Calu3 (cell line): ENCODE measurements around the gene KCNAB3. TPM values are rescaled to one million over a fixed set of nuclear protein-coding genes. Genes with fewer than 3 reads are reported as not detected.

Source experiments
- BruUV-seq: library from RNA; stranded (reverse); fragments of 400-500 nt; replicated peaks from 2 replicates; lab custom pipeline; 2021; lab: Mats Ljungman, UMichigan
- CTCF ChIA-PET: fragments of 300-600 bp; sonication (Branson Sonifier 250); formaldehyde crosslinking; loops from one replicate; lab custom pipeline; 2022; ENCODE audit warnings: antibody characterized with exemption; lab: Charles Lee
- DNase-seq: peaks from one replicate; pipeline ENCODE4 v3.0.0; 2022
- H3K27ac Mint-ChIP-seq: one replicate; pipeline ENCODE4 v1.8.0; 2022; ENCODE audit warnings: mixed read lengths; ENCODE audit not compliant: unreplicated experiment
- H3K27me3 Mint-ChIP-seq: one replicate; pipeline ENCODE4 v1.8.0; 2022; ENCODE audit warnings: mixed read lengths; ENCODE audit not compliant: unreplicated experiment
- H3K36me3 Mint-ChIP-seq: one replicate; pipeline ENCODE4 v1.8.0; 2022; ENCODE audit warnings: mild to moderate bottlenecking, moderate library complexity, mixed read lengths; ENCODE audit not compliant: insufficient read depth, unreplicated experiment
- H3K4me1 Mint-ChIP-seq: one replicate; pipeline ENCODE4 v1.8.0; 2022; ENCODE audit warnings: mild to moderate bottlenecking, low read depth, mixed read lengths; ENCODE audit not compliant: unreplicated experiment
- H3K4me3 Mint-ChIP-seq: one replicate; pipeline ENCODE4 v1.8.0; 2022; ENCODE audit warnings: mild to moderate bottlenecking, low read depth, moderate library complexity, mixed read lengths; ENCODE audit not compliant: unreplicated experiment
- H3K9me3 Mint-ChIP-seq: one replicate; pipeline ENCODE4 v1.8.0; 2022; ENCODE audit warnings: low read depth, mixed read lengths; ENCODE audit not compliant: unreplicated experiment
- intact Hi-C: fragments of 100-400 bp; cut with micrococcal nuclease; formaldehyde crosslinking; loops from one replicate; pipeline ENCODE4 v1.10.0; 2022; ENCODE audit not compliant: unreplicated experiment
- total RNA-seq: library from RNA; stranded (reverse); gene quantifications from 2 replicates; pipeline ENCODE4 v1.2.3, GENCODE V29; 2022
- TF ChIP-seq, protein P1 (sequence below): fragments of 200-600 bp; IDR thresholded peaks from one replicate; pipeline ENCODE4 v1.8.0; 2022; ENCODE audit warnings: antibody characterized with exemption; ENCODE audit not compliant: unreplicated experiment

Gene KCNAB3
- total RNA-seq, 1 experiment from 2014 or later, result 4.8 TPM

GRCh38 chr17:7951143-7951792 lies 21.6 kb upstream of the KCNAB3 start:
- no peak overlapping the region for H3K4me3 Mint-ChIP-seq

DNA sequence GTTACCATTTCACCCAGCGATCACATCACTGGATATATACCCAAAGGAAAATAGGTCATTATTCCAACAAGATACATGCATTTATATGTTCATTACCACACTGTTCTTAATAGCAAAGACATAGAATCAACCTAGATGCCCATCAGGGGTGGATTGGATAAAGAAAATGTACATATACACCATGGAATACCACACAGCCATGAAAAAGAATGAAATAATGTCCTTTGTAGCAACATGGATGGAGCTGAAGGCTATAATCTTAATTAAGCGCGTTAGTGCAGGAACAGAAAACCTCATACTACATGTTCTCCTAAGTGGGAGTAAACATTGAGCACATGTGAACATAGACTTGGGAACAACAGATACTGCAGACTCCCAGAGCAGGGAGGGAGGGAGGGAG lies 20.9 kb upstream of the KCNAB3 start:
- no peak for DNase-seq
- CTCF ChIA-PET, result no interaction called here
- H3K9me3 Mint-ChIP-seq, result no peaks in the 10 kb centered on the region
- no peak overlapping the region for H3K27ac Mint-ChIP-seq
- peaks cover 17% of the 10 kb centered on the region for H3K36me3 Mint-ChIP-seq
- H3K4me1 Mint-ChIP-seq, result no peaks in the 10 kb centered on the region
- TF ChIP-seq, protein P1, sequence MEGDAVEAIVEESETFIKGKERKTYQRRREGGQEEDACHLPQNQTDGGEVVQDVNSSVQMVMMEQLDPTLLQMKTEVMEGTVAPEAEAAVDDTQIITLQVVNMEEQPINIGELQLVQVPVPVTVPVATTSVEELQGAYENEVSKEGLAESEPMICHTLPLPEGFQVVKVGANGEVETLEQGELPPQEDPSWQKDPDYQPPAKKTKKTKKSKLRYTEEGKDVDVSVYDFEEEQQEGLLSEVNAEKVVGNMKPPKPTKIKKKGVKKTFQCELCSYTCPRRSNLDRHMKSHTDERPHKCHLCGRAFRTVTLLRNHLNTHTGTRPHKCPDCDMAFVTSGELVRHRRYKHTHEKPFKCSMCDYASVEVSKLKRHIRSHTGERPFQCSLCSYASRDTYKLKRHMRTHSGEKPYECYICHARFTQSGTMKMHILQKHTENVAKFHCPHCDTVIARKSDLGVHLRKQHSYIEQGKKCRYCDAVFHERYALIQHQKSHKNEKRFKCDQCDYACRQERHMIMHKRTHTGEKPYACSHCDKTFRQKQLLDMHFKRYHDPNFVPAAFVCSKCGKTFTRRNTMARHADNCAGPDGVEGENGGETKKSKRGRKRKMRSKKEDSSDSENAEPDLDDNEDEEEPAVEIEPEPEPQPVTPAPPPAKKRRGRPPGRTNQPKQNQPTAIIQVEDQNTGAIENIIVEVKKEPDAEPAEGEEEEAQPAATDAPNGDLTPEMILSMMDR, result no peak
- no TSS peak for BruUV-seq
- no peak overlapping the region for H3K4me3 Mint-ChIP-seq
- intact Hi-C loops, result no loop called here
- H3K27me3 Mint-ChIP-seq, result no peaks in the 10 kb centered on the region

More at GRCh38 chr17:7951143-7951792, 21.6 kb upstream of the KCNAB3 start:
- CTCF ChIA-PET, result no interaction called here
- no peak overlapping the region for H3K27ac Mint-ChIP-seq
- intact Hi-C loops, result no loop called here
- H3K4me1 Mint-ChIP-seq, result no peaks in the 10 kb centered on the region
- no peak for DNase-seq
- TF ChIP-seq, protein P1, result no peak
- H3K27me3 Mint-ChIP-seq, result no peaks in the 10 kb centered on the region
- no TSS peak for BruUV-seq
- H3K9me3 Mint-ChIP-seq, result no peaks in the 10 kb centered on the region
- peaks cover 17% of the 10 kb centered on the region for H3K36me3 Mint-ChIP-seq

DNA sequence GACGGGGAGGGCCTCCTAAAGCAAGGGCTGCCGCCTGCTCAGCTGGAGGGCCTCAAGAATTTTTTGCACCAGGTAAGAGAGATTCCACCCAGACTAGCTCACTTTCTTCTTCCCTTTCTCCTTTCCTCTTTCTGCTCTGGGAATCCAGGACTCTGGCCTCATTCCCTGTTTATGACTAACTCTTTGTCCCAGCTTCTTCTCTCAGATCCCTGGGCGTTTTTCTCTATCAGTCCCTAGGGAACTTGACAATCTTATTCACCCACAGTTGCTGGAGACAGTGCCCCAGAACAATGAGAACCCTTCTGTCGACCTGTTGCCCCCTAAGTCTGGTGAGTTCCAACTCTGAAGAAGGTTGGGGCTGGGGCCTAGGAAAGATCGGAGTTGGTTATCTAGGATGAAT lies 18.0 kb upstream of the KCNAB3 start:
- Mint-ChIP-seq H3K27ac (no peak overlapping the region), H3K9me3 (no peaks in the 10 kb centered on the region), H3K36me3 (peaks cover 25% of the 10 kb centered on the region), H3K4me3 (no peak overlapping the region), H3K27me3 (no peaks in the 10 kb centered on the region), H3K4me1 (no peaks in the 10 kb centered on the region)
- CTCF ChIA-PET, result no interaction called here
- BruUV-seq, result no TSS peak
- DNase-seq, result no peak
- TF ChIP-seq, protein P1, result no peak
- intact Hi-C loops, result no loop called here

DNA sequence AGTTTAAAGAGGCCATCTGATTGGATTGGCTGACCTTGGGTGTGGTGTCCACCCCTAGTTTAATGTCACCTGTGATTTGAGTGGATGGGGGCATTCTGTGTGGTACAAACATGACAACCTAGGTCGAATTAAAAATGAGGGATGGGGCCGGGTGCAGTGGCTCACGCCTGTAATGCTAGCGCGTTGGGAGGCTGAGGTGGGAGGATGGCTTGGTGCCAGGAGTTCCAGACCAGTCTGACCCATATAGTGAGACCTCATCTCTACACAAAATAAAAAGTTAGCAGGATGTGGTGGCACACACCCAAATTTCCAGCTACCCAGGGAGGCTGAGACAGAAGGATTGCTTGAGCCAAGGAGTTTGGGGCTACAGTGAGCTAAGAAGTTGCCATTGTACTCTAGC lies 16.8 kb upstream of the KCNAB3 start:
- Mint-ChIP-seq H3K4me3 (no peak overlapping the region), H3K27ac (no peak overlapping the region), H3K36me3 (peaks cover 25% of the 10 kb centered on the region), H3K27me3 (no peaks in the 10 kb centered on the region), H3K4me1 (no peaks in the 10 kb centered on the region), H3K9me3 (no peaks in the 10 kb centered on the region)
- TF ChIP-seq, protein P1, result no peak
- CTCF ChIA-PET, result interaction anchor here (0.7 kb wide), 2 partner anchors 25 to 44 kb away, joined by 4 read pairs; no protein-coding TSS in a partner anchor
- no TSS peak for BruUV-seq
- no peak for DNase-seq
- intact Hi-C loops, result no loop called here
